H7 (cell line): Measurements from ENCODE around the gene TRA2B. TPM values are rescaled to one million over a fixed set of nuclear protein-coding genes. Genes with fewer than 3 reads are reported as not detected.

ENCODE experiments used
- DNase-seq: peaks from one replicate; pipeline ENCODE4 v3.0.0; 2012
- H3K27me3 ChIP-seq: 2 replicates; pipeline ENCODE4 v1.6.0; 2011; ENCODE audit warnings: mild to moderate bottlenecking, low read length; ENCODE audit not compliant: control insufficient read depth, insufficient read depth
- H3K36me3 ChIP-seq: replicated peaks from 2 replicates; pipeline ENCODE4 v1.5.1; 2011; ENCODE audit warnings: low read length; ENCODE audit not compliant: control insufficient read depth, insufficient read depth
- H3K4me3 ChIP-seq: 2 replicates; pipeline ENCODE4 v1.5.1; 2011; ENCODE audit warnings: low read depth, mild to moderate bottlenecking, control low read depth, low read length, moderate library complexity; ENCODE audit not compliant: insufficient read depth
- total RNA-seq: library from RNA; depleted of rRNA; stranded (reverse); fragments of >200 nt; shearing (Covaris generic); gene quantifications from 2 replicates; pipeline ENCODE4 v1.2.3, GENCODE V29; 2014

Gene TRA2B
- total RNA-seq, 1 experiment from 2014 or later, result 252 TPM

- Histone ChIP-seq H3K4me3 (no peak overlapping the region), H3K36me3 (no peaks in the 10 kb centered on the region), H3K27me3 (no peaks in the 10 kb centered on the region)
- no peak for DNase-seq
Observed at GRCh38 chr3:185939721-185940120, 1.9 kb upstream of the TRA2B start.

DNA sequence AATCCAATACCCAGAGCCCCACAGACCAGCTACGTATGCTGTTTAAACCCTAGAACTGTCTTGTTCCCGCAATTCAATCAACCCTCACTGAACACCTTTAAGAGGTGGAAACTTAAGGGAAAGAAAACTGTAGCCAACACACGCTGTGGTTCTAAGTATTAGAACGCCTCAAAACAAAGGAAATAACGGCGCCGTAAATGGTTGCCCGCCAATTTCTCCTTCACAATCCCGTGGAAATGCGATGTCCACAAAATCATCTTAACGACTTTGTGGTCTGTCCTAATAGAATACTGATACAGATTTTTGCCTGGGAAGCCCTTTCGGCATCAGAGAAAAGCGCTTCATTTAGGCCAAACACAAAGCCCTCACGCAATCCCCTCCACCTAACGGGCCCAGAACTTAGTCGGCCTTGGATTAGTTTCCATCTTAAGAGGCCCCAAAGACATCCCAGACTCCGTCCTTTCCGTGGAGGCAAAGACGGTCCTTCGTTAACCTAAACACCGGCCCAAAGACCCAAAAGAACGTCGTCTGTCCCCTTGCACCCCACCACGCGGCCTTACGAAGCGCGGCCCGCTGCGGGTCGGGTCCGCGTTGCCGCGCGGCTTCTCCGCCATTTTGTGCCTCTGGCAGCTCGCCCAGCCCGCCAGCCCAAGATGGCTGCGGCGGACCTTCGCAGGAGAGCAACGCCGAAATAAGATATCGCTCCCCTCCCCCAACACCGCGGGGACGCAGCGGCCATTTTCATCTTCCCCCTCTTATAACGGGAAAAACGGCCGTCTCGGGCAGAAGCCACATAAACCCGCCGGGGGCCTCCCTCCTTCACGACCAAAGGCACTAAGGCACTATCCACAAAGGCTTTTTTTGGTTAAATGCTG, 763 bp downstream of the TRA2B start:
- H3K27me3 ChIP-seq, result no peaks in the 10 kb centered on the region
- H3K36me3 ChIP-seq, result no peaks in the 10 kb centered on the region
- peak; percentile 86 for DNase-seq

DNA sequence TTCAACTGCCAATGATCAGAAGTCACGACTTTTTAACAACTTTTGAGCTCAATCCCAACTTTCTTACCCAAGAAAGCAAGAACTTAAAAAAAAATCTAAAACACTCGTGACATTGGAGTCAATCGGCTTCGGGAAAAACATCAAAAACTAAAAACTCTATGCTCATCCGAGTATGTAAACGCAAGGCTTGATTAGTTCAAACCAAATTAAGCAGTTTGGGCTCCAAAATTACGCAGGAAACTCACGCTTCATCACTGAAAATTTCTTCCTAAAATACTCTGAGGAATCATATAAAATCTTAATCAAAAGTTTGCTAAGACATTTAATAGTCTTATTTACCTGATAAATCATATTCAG, 1.6 kb downstream of the TRA2B start:
- Histone ChIP-seq H3K27me3 (no peaks in the 10 kb centered on the region), H3K36me3 (no peaks in the 10 kb centered on the region), H3K4me3 (peak overlapping the region; percentile 100)
- DNase-seq, result no peak

More for the DNA sequence above, 763 bp downstream of the TRA2B start:
- peak overlapping the region; percentile 100 for H3K4me3 ChIP-seq

DNA sequence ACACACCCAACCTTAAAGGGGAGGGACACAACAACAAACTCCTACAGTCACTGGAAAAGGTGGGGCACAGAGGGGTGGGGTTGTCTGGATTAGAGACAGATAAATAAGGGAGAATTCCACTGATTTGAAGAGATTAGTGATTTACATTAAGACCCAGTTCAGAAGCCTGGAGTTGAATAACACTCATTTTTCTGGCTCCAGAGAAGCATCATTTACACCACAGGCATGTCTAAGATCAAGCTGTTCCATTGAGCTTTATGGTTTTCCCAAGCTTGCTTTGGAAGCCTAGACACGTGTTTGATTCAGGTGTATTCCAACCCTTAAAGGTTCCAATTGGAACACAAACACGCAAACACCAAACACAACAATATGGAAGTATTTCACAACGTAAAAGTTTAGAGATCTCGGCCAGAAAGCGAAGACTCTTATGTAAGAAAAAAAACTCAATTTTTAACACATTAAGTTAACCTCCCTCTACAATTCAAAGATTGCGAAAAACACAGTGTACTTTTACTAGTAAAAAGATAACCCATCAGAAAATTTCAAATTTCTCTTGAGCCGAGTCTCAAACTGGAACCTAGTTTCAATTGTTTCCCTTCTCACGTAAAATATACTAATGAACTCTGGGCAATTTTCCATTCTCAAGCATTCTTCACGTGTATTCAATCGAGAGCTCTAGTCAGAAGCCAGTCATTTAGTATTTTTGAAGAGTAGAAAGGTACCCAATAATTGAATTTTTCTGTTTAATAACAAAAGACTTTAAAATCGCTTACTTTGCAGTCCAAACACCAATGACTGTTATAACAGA, 2.1 kb downstream of the TRA2B start:
- H3K27me3 ChIP-seq, result no peaks in the 10 kb centered on the region
- DNase-seq, result no peak
- H3K36me3 ChIP-seq, result peaks cover 2% of the 10 kb centered on the region
- H3K4me3 ChIP-seq, result peak overlapping the region; percentile 100

DNA sequence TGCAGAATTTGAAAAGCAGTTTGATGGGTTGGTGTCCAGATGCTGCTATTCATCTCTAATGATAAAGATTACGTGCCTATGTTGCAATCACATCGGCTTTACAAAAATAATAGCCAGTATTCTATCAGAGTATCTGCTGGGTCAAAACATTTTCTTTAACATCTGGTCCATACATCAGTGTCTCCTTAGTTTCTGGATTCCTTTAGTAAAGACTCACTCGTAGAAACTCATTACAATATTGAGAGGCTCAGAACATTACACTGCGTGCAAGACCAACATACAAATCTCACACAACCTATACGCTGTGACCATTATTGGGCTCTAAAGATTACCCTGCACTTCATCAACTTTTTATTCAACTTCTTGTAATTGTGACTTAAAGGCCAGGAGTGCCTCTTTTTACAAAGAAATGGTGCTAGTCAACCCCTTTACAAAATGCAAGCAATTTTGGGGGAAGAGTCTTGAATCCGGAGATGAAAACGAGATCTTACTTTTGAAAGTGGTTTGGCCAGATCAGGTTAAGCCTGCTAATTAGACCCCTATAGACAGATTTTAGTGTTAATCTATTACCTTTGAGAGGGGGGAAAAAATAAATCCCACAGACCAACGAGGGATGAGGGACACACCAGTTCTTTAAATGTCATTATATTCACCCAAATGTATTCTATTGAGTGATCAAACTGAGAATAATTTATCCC, 2.9 kb downstream of the TRA2B start:
- no peaks in the 10 kb centered on the region for H3K27me3 ChIP-seq
- H3K36me3 ChIP-seq, result peaks cover 2% of the 10 kb centered on the region
- H3K4me3 ChIP-seq, result peak overlapping the region; percentile 100
- no peak for DNase-seq

DNA sequence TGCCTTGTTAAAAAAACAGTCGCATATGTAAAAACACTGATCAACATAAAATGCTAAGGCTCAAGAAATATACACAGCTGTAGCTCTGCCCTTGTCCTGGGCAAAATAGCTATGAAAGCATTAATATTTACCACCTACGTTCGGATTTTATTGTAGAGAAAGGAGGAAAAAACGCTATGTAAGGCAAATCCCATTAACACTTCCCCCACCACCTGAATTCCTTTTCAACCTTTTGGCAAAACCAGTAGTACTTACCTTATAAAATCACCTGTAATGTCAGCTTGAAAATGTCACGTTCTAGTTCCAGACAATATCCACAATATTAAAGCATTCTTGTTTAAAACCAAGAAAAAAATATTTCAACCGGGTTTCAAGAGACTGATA, 3.6 kb downstream of the TRA2B start:
- no peaks in the 10 kb centered on the region for H3K27me3 ChIP-seq
- H3K4me3 ChIP-seq, result peak overlapping the region; percentile 100
- DNase-seq, result no peak
- H3K36me3 ChIP-seq, result peaks cover 2% of the 10 kb centered on the region

DNA sequence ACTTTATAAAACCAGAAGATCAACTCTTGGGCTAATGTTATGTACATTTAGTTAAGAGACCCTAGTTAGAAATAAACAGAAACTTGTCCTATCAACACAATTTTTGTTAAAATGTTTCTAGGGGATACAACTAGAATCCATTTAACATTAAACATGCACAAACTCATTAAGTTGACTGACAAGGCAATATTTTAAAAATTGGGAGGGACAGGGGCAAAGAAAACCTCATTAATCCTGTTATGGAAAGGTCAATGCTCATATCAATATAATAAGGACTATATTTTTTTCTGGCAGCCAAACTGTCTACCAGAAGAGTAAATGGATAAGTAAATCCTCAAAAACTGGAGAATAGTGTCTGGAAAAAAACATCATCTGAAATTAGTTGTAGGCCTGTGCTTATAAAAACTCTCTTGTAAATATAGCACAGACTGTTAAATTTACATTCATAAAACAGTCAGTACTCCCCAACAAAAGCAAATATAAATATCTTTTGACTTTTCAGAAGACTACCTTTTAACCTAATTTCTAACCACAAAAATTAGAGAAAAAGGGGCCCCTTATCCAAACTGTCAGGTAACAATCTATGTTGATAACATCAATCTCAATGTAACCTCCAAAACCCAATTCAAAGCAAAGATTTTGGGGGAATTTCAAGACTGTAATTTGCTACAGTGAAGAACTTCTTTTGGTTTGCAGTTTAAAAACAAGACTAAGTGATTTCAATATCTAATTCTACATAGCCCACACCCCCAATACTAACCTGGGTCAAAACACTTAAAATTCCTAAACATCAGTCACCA, 4.2 kb downstream of the TRA2B start:
- DNase-seq, result no peak
- Histone ChIP-seq H3K27me3 (no peaks in the 10 kb centered on the region), H3K36me3 (peaks cover 2% of the 10 kb centered on the region), H3K4me3 (no peak overlapping the region)

- Histone ChIP-seq H3K36me3 (peaks cover 4% of the 10 kb centered on the region), H3K4me3 (no peak overlapping the region), H3K27me3 (no peaks in the 10 kb centered on the region)
- DNase-seq, result no peak
Observed at GRCh38 chr3:185931777-185932612, 5.8 kb downstream of the TRA2B start.

- Histone ChIP-seq H3K4me3 (no peak overlapping the region), H3K36me3 (peaks cover 9% of the 10 kb centered on the region), H3K27me3 (no peaks in the 10 kb centered on the region)
- no peak for DNase-seq
Observed at GRCh38 chr3:185930393-185931107, 7.3 kb downstream of the TRA2B start.

DNA sequence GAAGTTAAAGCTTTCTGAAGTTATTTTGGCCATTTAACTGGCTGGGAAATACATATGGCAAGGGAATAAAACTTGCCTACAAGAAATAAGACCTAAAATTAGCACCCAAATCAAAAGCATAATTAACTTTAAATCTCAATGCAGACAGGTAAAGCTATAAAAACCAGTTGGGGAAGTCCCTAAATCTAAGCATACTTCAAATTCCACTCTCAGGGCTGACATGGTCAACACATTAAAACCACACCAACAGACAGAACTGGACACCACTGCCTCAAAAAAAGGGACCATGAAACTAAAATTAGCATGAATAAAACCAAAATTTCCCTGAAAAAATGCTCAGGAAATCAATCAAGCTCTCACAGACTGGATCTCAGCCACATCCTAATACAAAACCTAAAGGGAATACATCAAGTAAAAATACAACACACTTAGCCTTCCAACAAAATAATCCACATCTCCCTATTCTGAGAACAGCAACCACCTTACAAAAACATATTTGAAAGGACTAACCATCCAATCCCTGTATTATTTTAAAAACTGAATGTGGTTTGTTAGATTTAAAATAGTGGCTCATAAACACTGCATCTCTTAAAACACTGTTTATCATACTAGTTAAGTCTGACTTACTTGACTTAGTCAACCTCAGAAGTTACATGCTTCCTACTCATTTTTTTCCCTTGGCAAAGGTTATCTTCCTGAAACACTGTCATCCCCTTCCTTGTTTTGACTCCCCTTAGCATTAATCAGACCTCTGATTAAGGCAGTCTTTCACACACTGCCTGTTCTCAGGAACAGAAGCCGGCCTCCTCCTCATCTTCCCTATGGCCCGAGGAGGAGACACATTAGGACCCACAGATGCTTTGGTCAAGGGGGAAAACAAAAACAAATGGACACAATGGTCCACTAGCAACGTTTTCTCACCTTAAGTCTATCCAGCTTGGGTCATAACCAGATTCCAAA, 8.3 kb downstream of the TRA2B start:
- Histone ChIP-seq H3K27me3 (no peaks in the 10 kb centered on the region), H3K4me3 (no peak overlapping the region), H3K36me3 (peaks cover 16% of the 10 kb centered on the region)
- DNase-seq, result no peak

DNA sequence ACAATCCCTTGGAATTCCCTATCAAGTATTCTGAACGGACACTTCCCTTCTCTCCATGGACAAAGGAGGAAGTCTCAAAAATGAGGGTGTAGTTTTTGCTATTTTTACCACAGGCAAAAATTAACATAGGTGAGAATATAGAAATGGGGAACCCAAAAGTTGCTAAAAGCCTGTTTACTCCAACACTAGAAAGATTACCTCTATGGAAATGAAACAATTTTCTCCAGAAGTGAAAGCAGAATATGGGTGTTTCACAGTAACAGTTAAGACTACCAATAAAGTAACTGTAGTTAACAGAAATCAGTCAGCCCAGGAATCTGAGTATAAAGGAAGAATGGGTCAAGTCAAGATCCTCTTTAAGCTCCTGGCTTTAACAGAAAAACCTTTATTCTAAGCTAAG, 9.3 kb downstream of the TRA2B start:
- H3K27me3 ChIP-seq, result no peaks in the 10 kb centered on the region
- peaks cover 24% of the 10 kb centered on the region for H3K36me3 ChIP-seq
- no peak for DNase-seq
- H3K4me3 ChIP-seq, result no peak overlapping the region

DNA sequence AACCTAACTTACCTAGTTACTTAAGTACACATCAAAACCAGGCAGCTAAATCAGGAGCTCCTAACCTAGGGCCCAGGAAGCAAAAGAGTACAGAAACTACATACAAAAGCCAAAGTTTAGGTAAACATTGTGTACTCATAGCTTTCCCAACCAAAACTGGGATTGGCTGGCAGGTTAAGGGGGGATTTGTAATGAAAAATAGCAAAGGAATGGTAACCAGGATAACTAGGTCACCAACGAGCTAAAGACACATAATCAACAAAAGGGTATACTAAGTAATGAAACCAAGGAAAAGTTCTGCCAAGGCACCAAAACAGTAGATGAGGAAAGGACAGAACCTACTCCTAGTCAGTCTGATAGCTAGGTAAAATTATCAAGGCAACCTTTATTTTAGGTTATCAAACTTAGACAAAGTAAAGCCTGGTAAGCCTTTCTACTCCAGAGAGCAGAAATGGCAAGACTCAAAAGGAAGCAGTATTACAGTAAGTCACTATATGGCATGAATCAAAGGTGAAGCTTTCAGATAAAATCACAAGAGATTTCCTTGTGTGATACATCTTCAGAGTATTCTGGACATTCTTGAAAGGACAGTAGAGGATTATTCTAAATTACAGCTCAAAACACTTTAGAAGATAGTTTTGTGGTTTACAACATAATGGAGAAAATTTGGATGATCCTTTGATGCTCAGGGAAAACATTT, 10.2 kb downstream of the TRA2B start:
- peaks cover 32% of the 10 kb centered on the region for H3K36me3 ChIP-seq
- no peak for DNase-seq
- H3K27me3 ChIP-seq, result no peaks in the 10 kb centered on the region
- no peak overlapping the region for H3K4me3 ChIP-seq
